Stimulated activated CD8-positive, alpha-beta memory T cell treated with anti-CD3 and anti-CD28 coated beads, Interleukin-2, amount 100 ng/mL, for 1 hour (primary cell): ENCODE data around the gene HCFC2.
"Not testable (repeated sequence)": the region's sequence is repeated elsewhere in the genome, so short reads cannot be mapped to it uniquely, and the experiment has no call there.

Source experiments
- DNase-seq, 2 donors: peaks; one replicate each; pipeline ENCODE4 v3.0.0-alpha.2; 2020; ENCODE audit warnings: low read depth in 2 of 2

Gene HCFC2

GRCh38 chr12:104064031-104064841 lies at the start of gene HCFC2:
Gene HCFC2, plus strand, starts transcription at chr12:104064531. Its CDS starts 30 bp downstream, at chr12:104064561.
- DNase-seq, result peak; percentile 73 to 81

- not testable (repeated sequence) for DNase-seq
Observed at GRCh38 chr12:104021862-104022261, 42.5 kb upstream of the HCFC2 start.

- DNase-seq, result no peak
Observed at GRCh38 chr12:104022786-104023185, 41.5 kb upstream of the HCFC2 start.

GRCh38 chr12:104023710-104024109 lies 40.6 kb upstream of the HCFC2 start:
- DNase-seq, result no peak

GRCh38 chr12:104024348-104024747 lies 40.0 kb upstream of the HCFC2 start:
- DNase-seq, result no peak

GRCh38 chr12:104025771-104026170 lies 38.6 kb upstream of the HCFC2 start:
- no peak for DNase-seq

- DNase-seq, result no peak
Observed at GRCh38 chr12:104026841-104027599, 37.3 kb upstream of the HCFC2 start.

GRCh38 chr12:104030596-104030995 lies 33.7 kb upstream of the HCFC2 start:
- DNase-seq, result not testable (repeated sequence)

- not testable (repeated sequence) for DNase-seq
Observed at GRCh38 chr12:104036143-104036542, 28.2 kb upstream of the HCFC2 start.

GRCh38 chr12:104039769-104040168 lies 24.6 kb upstream of the HCFC2 start:
- DNase-seq, result not testable (repeated sequence)

- no peak for DNase-seq
Observed at GRCh38 chr12:104042580-104042979, 21.8 kb upstream of the HCFC2 start.

GRCh38 chr12:104044158-104044557 lies 20.2 kb upstream of the HCFC2 start:
- DNase-seq, result no peak

- no peak for DNase-seq
Observed at GRCh38 chr12:104046306-104046705, 18.0 kb upstream of the HCFC2 start.

GRCh38 chr12:104048162-104048561 lies 16.2 kb upstream of the HCFC2 start:
- no peak for DNase-seq

GRCh38 chr12:104048811-104049210 lies 15.5 kb upstream of the HCFC2 start:
- no peak for DNase-seq

GRCh38 chr12:104049278-104049902 lies 14.9 kb upstream of the HCFC2 start:
- no peak for DNase-seq

- no peak for DNase-seq
Observed at GRCh38 chr12:104049903-104050356, 14.4 kb upstream of the HCFC2 start, which contains the start of gene GLT8D2. Gene GLT8D2, minus strand, starts transcription at chr12:104050187. Its CDS starts 30,539 bp downstream, at chr12:104019648.

GRCh38 chr12:104050436-104050835 lies 13.9 kb upstream of the HCFC2 start:
- no peak for DNase-seq

GRCh38 chr12:104054681-104055346 lies 9.5 kb upstream of the HCFC2 start:
- no peak for DNase-seq

- DNase-seq, result no peak
Observed at GRCh38 chr12:104055686-104056388, 8.5 kb upstream of the HCFC2 start.

- no peak for DNase-seq
Observed at GRCh38 chr12:104056419-104056972, 7.8 kb upstream of the HCFC2 start.
